Tibial nerve (tissue), 4 donors: Measurements from ENCODE around the gene SUDS3.

ENCODE experiments used
- CTCF ChIP-seq, 5 experiments: fragments of 200-600 bp in 3 of 5; fragments of 450-650 bp in 2 of 5; sonication (generic) in 3 of 5; IDR thresholded peaks; one replicate each; pipeline ENCODE4 v1.5.1; 2016 to 2019; ENCODE audit warnings: antibody characterized with exemption in 5 of 5, mild to moderate bottlenecking in 3 of 5, moderate library complexity in 2 of 5
- EP300 ChIP-seq, 2 donors: sonication (generic); formaldehyde crosslinking; IDR thresholded peaks; one replicate each; pipeline ENCODE4 v1.6.1; 2017; ENCODE audit warnings: antibody characterized with exemption in 2 of 2, mild to moderate bottlenecking in 1 of 2

- no peak for TF ChIP-seq CTCF (IDR thresholded peaks at IDR 0.05)
- TF ChIP-seq EP300 (IDR thresholded peaks at IDR 0.05) = no peak
Observed at GRCh38 chr12:118420673-118421072, 44.3 kb downstream of the SUDS3 start.
